Thymus (tissue), 11 donors: Measurements from ENCODE around the gene RFLNA. TPM values are rescaled to one million over a fixed set of nuclear protein-coding genes. Genes with fewer than 3 reads are reported as not detected.

Source experiments
- DNase-seq, 9 donors: peaks; one replicate each; pipeline ENCODE4 v3.0.0-alpha.2; 2013; ENCODE audit warnings: low spot score in 9 of 9, low read depth in 6 of 9, missing footprints in 1 of 9
- H3K27ac ChIP-seq, 2 donors: one replicate each; pipeline ENCODE4 v1.5.1; 2013; ENCODE audit warnings: control low read depth in 1 of 2, low read depth in 1 of 2, low read length in 1 of 2, mild to moderate bottlenecking in 1 of 2, moderate library complexity in 1 of 2
- H3K27me3 ChIP-seq, 2 donors: one replicate each; pipeline ENCODE4 v1.5.1; 2013; ENCODE audit warnings: low read length in 1 of 2; ENCODE audit not compliant: control insufficient read depth in 2 of 2, insufficient read depth in 1 of 2
- H3K36me3 ChIP-seq, 2 donors: one replicate each; pipeline ENCODE4 v1.5.1; 2013; ENCODE audit warnings: low read length in 1 of 2, mild to moderate bottlenecking in 1 of 2, moderate library complexity in 1 of 2; ENCODE audit not compliant: control insufficient read depth in 2 of 2, insufficient read depth in 2 of 2
- H3K4me1 ChIP-seq, 2 donors: one replicate each; pipeline ENCODE4 v1.5.1; 2013; ENCODE audit warnings: low read length in 2 of 2; ENCODE audit not compliant: control insufficient read depth in 2 of 2, insufficient read depth in 2 of 2
- H3K4me3 ChIP-seq, 2 donors: one replicate each; pipeline ENCODE4 v1.5.1; 2013; ENCODE audit warnings: low read length in 2 of 2, control low read depth in 1 of 2, mild to moderate bottlenecking in 1 of 2
- H3K9me3 ChIP-seq, 2 donors: one replicate each; pipeline ENCODE4 v1.5.1; 2013; ENCODE audit warnings: low read length in 1 of 2, mild to moderate bottlenecking in 1 of 2; ENCODE audit not compliant: control insufficient read depth in 2 of 2, insufficient read depth in 1 of 2
- WGBS: extraction: QIAGEN DNeasy Blood & Tissue Kit; methylation state at CpG from one replicate; pipeline ENCODE4 v1.1.7; 2013; 5-methylcytosine and 5-hydroxymethylcytosine counted together
- polyA plus RNA-seq: library from polyadenylated mRNA; stranded (reverse); fragments of 200-250 nt; gene quantifications from one replicate; pipeline ENCODE4 v1.2.3, GENCODE V29; 2013
- total RNA-seq: library from RNA; stranded (reverse); fragments of 120-200 nt; gene quantifications from one replicate; pipeline ENCODE4 v1.2.4, GENCODE V29; 2013
- donor health status: healthy.

Gene RFLNA
- total and polyA plus RNA-seq, 2 donors, result 0.33 to 0.59 TPM

DNA sequence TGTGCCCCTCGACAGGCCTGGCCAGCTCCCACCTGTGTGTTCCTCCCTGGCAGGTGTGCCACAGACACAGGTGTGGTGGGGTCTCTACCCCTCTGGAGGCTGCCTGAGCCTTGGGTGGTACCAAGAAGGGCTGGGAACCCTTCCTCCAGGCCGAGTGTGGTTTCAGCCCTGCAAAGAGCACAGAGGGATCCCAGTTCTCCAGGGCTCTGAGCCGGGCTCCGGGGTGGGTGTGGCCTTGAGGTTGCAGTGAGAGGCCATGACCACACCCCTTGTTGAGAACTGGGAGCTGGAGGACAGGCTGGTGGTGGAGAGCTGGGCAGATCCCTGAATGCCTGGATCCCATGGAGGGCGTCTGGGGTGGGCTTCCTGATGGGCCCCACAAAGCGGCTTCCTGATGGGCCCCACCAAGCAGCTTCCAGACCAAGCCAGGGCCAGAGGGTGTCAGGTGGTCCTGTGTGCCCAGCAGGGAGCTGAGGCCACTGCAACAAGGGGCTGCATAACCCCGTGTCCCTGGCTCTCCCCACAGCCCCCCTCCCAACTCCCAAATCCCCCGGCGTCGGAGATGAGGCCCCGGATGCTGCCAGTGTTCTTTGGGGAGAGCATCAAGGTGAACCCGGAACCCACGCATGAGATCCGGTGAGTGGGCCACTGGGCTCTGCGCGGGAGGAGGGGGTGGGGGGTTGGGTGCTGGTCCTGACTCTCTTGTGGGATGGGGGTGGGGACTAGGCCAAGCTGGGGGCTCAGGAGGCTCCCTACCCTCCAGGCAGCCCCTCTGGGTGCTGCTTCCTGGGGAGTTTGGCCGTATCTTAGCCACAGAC lies 16.6 kb downstream of the RFLNA start:
- no peak for DNase-seq
- no peak overlapping the region for H3K27ac ChIP-seq
- H3K27me3 ChIP-seq, result peaks cover 0 to 3% of the 10 kb centered on the region in 2 donors
- H3K4me3 ChIP-seq, result no peak overlapping the region
- no peaks in the 10 kb centered on the region for H3K9me3 ChIP-seq
- WGBS, result 91% methylated on average over 17 of the region's 17 CpGs
- H3K4me1 ChIP-seq, result peaks cover 0 to 2% of the 10 kb centered on the region in 2 donors
- no peaks in the 10 kb centered on the region for H3K36me3 ChIP-seq

- H3K27ac ChIP-seq, result no peak overlapping the region
- H3K4me3 ChIP-seq, result no peak overlapping the region
- no peaks in the 10 kb centered on the region for H3K9me3 ChIP-seq
- 82% methylated on average over 6 of the region's 6 CpGs for WGBS
- peaks cover 0 to 3% of the 10 kb centered on the region in 2 donors for H3K27me3 ChIP-seq
- peaks cover 0 to 2% of the 10 kb centered on the region in 2 donors for H3K4me1 ChIP-seq
- no peaks in the 10 kb centered on the region for H3K36me3 ChIP-seq
- no peak for DNase-seq
Measured at GRCh38 chr12:124312601-124313000, 17.7 kb downstream of the RFLNA start.

GRCh38 chr12:124314207-124314606 lies 19.3 kb downstream of the RFLNA start:
- H3K4me1 ChIP-seq, result peaks cover 0 to 2% of the 10 kb centered on the region in 2 donors

DNA sequence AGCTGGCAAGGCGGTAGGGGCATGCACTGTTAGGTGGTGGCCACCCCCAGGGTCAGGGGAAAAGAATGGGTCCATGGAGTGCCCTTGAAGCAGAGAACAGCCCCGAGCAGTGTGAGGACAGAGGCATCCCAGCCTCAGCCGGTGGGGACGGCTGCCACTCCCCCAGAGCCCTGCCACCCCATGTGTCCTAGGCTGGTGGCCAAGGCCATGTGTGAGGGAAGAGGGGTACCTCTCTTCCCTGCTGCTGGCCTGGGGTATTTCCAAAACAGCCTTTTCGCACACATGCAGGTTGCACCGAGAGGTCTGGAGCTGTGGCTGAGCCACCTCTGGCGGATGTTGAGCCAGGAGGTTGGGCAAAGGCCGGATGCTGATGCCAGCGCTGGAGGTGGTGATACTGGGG lies 19.9 kb downstream of the RFLNA start:
- H3K4me3 ChIP-seq, result no peak overlapping the region
- no peaks in the 10 kb centered on the region for H3K9me3 ChIP-seq
- no peak for DNase-seq
- peaks cover 0 to 8% of the 10 kb centered on the region in 2 donors for H3K27me3 ChIP-seq
- no peak overlapping the region for H3K27ac ChIP-seq
- peaks cover 0 to 2% of the 10 kb centered on the region in 2 donors for H3K4me1 ChIP-seq
- H3K36me3 ChIP-seq, result no peaks in the 10 kb centered on the region
- 93% methylated on average over 9 of the region's 9 CpGs for WGBS

More at GRCh38 chr12:124314207-124314606, 19.3 kb downstream of the RFLNA start:
- WGBS, result 96% methylated on average over 30 of the region's 30 CpGs
- Histone ChIP-seq H3K4me3 (no peak overlapping the region), H3K27me3 (peaks cover 0 to 8% of the 10 kb centered on the region in 2 donors), H3K9me3 (no peaks in the 10 kb centered on the region), H3K27ac (no peak overlapping the region), H3K36me3 (no peaks in the 10 kb centered on the region)
- DNase-seq, result no peak

- peaks cover 0 to 2% of the 10 kb centered on the region in 2 donors for H3K4me1 ChIP-seq
- no peak for DNase-seq
- no peak overlapping the region for H3K4me3 ChIP-seq
- peaks cover 0 to 8% of the 10 kb centered on the region in 2 donors for H3K27me3 ChIP-seq
- H3K36me3 ChIP-seq, result no peaks in the 10 kb centered on the region
- WGBS, result 92% methylated on average over 17 of the region's 17 CpGs
- H3K9me3 ChIP-seq, result no peaks in the 10 kb centered on the region
- H3K27ac ChIP-seq, result no peak overlapping the region
Measured at GRCh38 chr12:124315372-124316044, 20.6 kb downstream of the RFLNA start.

DNA sequence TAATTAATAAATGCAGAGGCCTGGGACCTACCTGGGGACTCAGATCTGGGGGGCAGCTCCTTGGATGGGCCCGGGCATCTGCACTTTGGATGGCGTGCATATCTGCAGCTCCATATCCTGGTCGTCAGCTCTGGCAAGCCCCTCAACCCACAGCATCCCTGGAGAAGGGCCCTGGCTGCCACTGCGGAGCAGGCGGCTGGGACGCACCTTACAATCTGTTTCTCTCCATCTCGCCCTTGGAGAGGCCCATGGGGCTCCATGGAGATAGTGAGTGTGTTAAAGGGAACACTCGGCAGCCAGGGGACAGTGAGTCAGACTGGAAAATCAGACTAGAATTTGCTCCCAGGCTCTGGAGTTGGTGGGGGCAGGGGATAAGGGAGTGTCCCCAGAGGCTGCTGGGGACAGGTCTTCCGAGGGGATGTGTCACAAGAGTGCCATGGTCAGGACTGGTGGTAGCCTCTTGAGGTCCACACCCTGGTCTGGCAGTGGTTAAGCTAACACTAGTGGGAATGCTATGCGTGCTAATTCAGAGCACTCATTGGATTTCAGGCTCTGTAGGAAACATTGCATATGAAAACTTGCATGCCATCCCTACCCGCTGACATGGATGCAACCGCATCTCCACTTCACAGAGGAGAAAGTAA lies 21.5 kb downstream of the RFLNA start:
- H3K4me1 ChIP-seq, result peaks cover 0 to 2% of the 10 kb centered on the region in 2 donors
- no peak overlapping the region for H3K4me3 ChIP-seq
- no peak for DNase-seq
- no peaks in the 10 kb centered on the region for H3K36me3 ChIP-seq
- H3K27ac ChIP-seq, result no peak overlapping the region
- 95% methylated on average over 12 of the region's 12 CpGs for WGBS
- H3K9me3 ChIP-seq, result no peaks in the 10 kb centered on the region
- peaks cover 0 to 8% of the 10 kb centered on the region in 2 donors for H3K27me3 ChIP-seq

DNA sequence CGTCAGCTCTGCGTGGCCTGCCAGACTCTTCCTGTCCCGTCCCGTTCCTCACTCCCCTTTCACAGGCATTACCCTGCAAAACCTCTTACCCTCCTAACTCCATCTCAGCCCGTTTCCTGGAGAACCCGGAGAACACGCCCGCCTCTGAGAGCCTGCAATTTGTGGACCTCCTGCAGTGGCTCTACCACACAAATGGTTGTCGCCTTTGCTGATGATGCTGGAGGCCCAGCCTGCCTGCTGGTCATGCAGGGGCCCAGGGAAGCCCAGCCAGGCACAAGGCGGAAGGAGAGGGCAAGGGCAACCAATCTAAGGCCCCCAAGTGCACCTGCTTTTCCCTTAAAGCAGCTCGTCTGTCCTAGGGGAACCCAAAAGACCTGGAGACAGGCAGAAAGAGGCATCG lies 22.5 kb downstream of the RFLNA start:
- DNase-seq, result no peak
- peaks cover 0 to 8% of the 10 kb centered on the region in 2 donors for H3K27me3 ChIP-seq
- no peak overlapping the region for H3K4me3 ChIP-seq
- 87% methylated on average over 12 of the region's 12 CpGs for WGBS
- H3K27ac ChIP-seq, result no peak overlapping the region
- H3K4me1 ChIP-seq, result peaks cover 0 to 2% of the 10 kb centered on the region in 2 donors
- no peaks in the 10 kb centered on the region for H3K36me3 ChIP-seq
- H3K9me3 ChIP-seq, result no peaks in the 10 kb centered on the region

- Histone ChIP-seq H3K4me1 (peaks cover 0 to 2% of the 10 kb centered on the region in 2 donors), H3K27ac (no peak overlapping the region), H3K27me3 (peaks cover 0 to 8% of the 10 kb centered on the region in 2 donors), H3K4me3 (no peak overlapping the region), H3K36me3 (peaks cover under 1 to 1% of the 10 kb centered on the region in 2 donors), H3K9me3 (peaks cover 0 to under 1% of the 10 kb centered on the region in 2 donors)
- no peak for DNase-seq
- WGBS, result 88% methylated on average over 25 of the region's 25 CpGs
Measured at GRCh38 chr12:124318278-124319020, 23.6 kb downstream of the RFLNA start.
